Right cardiac atrium (tissue), 5 donors: Measurements from ENCODE around the gene SULT2B1. TPM values are rescaled to one million over a fixed set of nuclear protein-coding genes. Genes with fewer than 3 reads are reported as not detected.
"Not testable (repeated sequence)": the region's sequence is repeated elsewhere in the genome, so short reads cannot be mapped to it uniquely, and the experiment has no call there.

Experiments
- ATAC-seq, 2 donors: fragments of 200-7000 bp; cut with Tn5 transposase; one replicate each; pipeline versions ENCODE4 v1.8.0 to v1.9.1; 2020; ENCODE audit warnings: moderate library complexity in 2 of 2, mild to moderate bottlenecking in 1 of 2
- DNase-seq, 3 donors: peaks; one replicate each; pipeline ENCODE4 v3.0.0-alpha.2; 2020
- H3K27ac ChIP-seq: one replicate; pipeline ENCODE4 v1.5.1; 2013; ENCODE audit warnings: mild to moderate bottlenecking, low read length, control low read depth, moderate library complexity
- H3K27me3 ChIP-seq: one replicate; pipeline ENCODE4 v1.6.1; 2013; ENCODE audit not compliant: control insufficient read depth, insufficient read depth
- H3K4me1 ChIP-seq: one replicate; pipeline ENCODE4 v1.6.1; 2013; ENCODE audit warnings: low read length; ENCODE audit not compliant: control insufficient read depth, insufficient read depth
- H3K4me3 ChIP-seq: one replicate; pipeline ENCODE4 v1.5.1; 2013; ENCODE audit warnings: low read length, control low read depth
- H3K9me3 ChIP-seq: one replicate; pipeline ENCODE4 v1.6.1; 2013; ENCODE audit warnings: low read length; ENCODE audit not compliant: control insufficient read depth
- WGBS: extraction: QIAGEN DNeasy Blood & Tissue Kit; methylation state at CpG from one replicate; pipeline ENCODE4 v1.1.7; 2013; 5-methylcytosine and 5-hydroxymethylcytosine counted together
- intact Hi-C, 4 donors: fragments of 100-400 bp; cut with DNase I; formaldehyde crosslinking; loops; one replicate each; pipeline versions ENCODE4 v1.11.0 to v1.14.0; 2022 to 2023
- polyA plus RNA-seq: library from polyadenylated mRNA; stranded (reverse); fragments of 200-250 nt; gene quantifications from one replicate; pipeline ENCODE4 v1.2.3, GENCODE V29; 2013
- total RNA-seq, 4 donors: library from RNA; stranded (reverse); fragmentation: NEBNext Ultra II Directional; extraction: Animal tissue kit (Norgen Biotek cat#: 25700); gene quantifications; one replicate each; pipeline ENCODE4 v1.2.1, GENCODE V29; 2021
- donor health status: healthy with polysubstance abuse.
- donor health status: DM: no; HTN: yes; CAD: no.
- donor health status: DM: no; HTN: no; CAD: no.
- donor health status: DM: no; HTN: yes; CAD: no; lungs with severe emphysema.
- donor health status: DM: yes; HTN: yes; CAD: no.

The SULT2B1 gene
- total and polyA plus RNA-seq, 5 donors, result 0.14 to 0.76 (median 0.25) TPM; not detected in 2

DNA sequence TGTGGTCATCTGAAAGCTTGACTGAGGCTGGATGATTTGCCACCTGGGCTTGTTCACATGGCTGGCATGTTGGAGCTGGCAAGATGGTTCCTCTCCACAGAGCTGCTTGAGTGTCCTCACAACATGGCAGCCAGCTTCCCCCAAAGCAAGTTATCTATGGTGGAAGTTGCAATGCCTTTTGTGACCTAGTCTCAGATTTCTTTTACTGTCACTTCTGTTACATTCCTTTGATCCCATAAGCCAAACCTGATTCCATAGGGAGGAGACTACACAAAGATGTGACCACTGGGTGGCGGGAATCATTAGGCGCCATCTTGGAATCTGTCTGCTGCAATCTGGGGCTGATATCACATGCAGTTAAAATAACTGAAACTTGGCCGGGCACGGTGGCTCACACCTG is 22.8 kb upstream of the SULT2B1 start:
- H3K9me3 ChIP-seq, result peaks cover 4% of the 10 kb centered on the region
- no peak for ATAC-seq
- H3K27ac ChIP-seq, result no peak overlapping the region
- H3K4me1 ChIP-seq, result no peaks in the 10 kb centered on the region
- WGBS, result 92% methylated on average over 4 of the region's 4 CpGs
- H3K27me3 ChIP-seq, result no peaks in the 10 kb centered on the region
- DNase-seq, result no peak
- H3K4me3 ChIP-seq, result no peak overlapping the region
- intact Hi-C loops, result no loop called here

GRCh38 chr19:48530066-48530720 is 21.8 kb upstream of the SULT2B1 start:
- ATAC-seq (no peak), DNase-seq (no peak)
- Histone ChIP-seq H3K4me3 (no peak overlapping the region), H3K27me3 (no peaks in the 10 kb centered on the region), H3K9me3 (peaks cover 2% of the 10 kb centered on the region), H3K27ac (no peak overlapping the region), H3K4me1 (no peaks in the 10 kb centered on the region)
- intact Hi-C loops, result no loop called here
- 64% methylated on average over 20 of the region's 20 CpGs for WGBS

- H3K4me1 ChIP-seq, result no peaks in the 10 kb centered on the region
- DNase-seq, result no peak
- ATAC-seq, result no peak
- 71% methylated on average over 6 of the region's 6 CpGs for WGBS
- intact Hi-C loops, result no loop called here
- peaks cover 2% of the 10 kb centered on the region for H3K9me3 ChIP-seq
- H3K27ac ChIP-seq, result no peak overlapping the region
- H3K4me3 ChIP-seq, result no peak overlapping the region
- no peaks in the 10 kb centered on the region for H3K27me3 ChIP-seq
Observed at GRCh38 chr19:48530770-48531169, 21.2 kb upstream of the SULT2B1 start.

GRCh38 chr19:48533770-48534169 is 18.2 kb upstream of the SULT2B1 start:
- Histone ChIP-seq H3K9me3 (peaks cover 2% of the 10 kb centered on the region), H3K4me1 (no peaks in the 10 kb centered on the region), H3K27ac (no peak overlapping the region), H3K4me3 (no peak overlapping the region), H3K27me3 (no peaks in the 10 kb centered on the region)
- no peak for DNase-seq
- intact Hi-C loops, result no loop called here
- WGBS, result 82% methylated on average over 10 of the region's 10 CpGs
- ATAC-seq, result no peak

- Histone ChIP-seq H3K4me3 (no peak overlapping the region), H3K4me1 (no peaks in the 10 kb centered on the region), H3K9me3 (no peaks in the 10 kb centered on the region), H3K27me3 (no peaks in the 10 kb centered on the region), H3K27ac (no peak overlapping the region)
- no peak for DNase-seq
- no peak for ATAC-seq
- WGBS, result 74% methylated on average over 7 of the region's 7 CpGs
- intact Hi-C loops, result no loop called here
Observed at GRCh38 chr19:48537541-48537940, 14.4 kb upstream of the SULT2B1 start.

GRCh38 chr19:48538057-48538456 is 13.9 kb upstream of the SULT2B1 start:
- H3K27me3 ChIP-seq, H3K4me3 ChIP-seq, ATAC-seq, intact Hi-C loops, DNase-seq, H3K4me1 ChIP-seq, H3K27ac ChIP-seq, H3K9me3 ChIP-seq: not testable (repeated sequence)
- WGBS, result 93% methylated on average over 8 of the region's 8 CpGs

GRCh38 chr19:48539503-48540096 is 12.4 kb upstream of the SULT2B1 start:
- Histone ChIP-seq H3K9me3 (no peaks in the 10 kb centered on the region), H3K27me3 (no peaks in the 10 kb centered on the region), H3K4me1 (no peaks in the 10 kb centered on the region), H3K4me3 (no peak overlapping the region), H3K27ac (no peak overlapping the region)
- 65% methylated on average over 17 of the region's 17 CpGs for WGBS
- DNase-seq (peak in 1 of 3 donors; percentile 36), ATAC-seq (peak in 1 of 2 donors; percentile 29)
- intact Hi-C loops, result no loop called here

GRCh38 chr19:48540110-48540509 is 11.9 kb upstream of the SULT2B1 start:
- DNase-seq (no peak), ATAC-seq (no peak)
- H3K27ac ChIP-seq, result no peak overlapping the region
- H3K9me3 ChIP-seq, result no peaks in the 10 kb centered on the region
- no peak overlapping the region for H3K4me3 ChIP-seq
- no peaks in the 10 kb centered on the region for H3K27me3 ChIP-seq
- intact Hi-C loops, result no loop called here
- WGBS, result 30% methylated on average over 7 of the region's 7 CpGs
- no peaks in the 10 kb centered on the region for H3K4me1 ChIP-seq

- intact Hi-C loops, result no loop called here
- 90% methylated on average over 6 of the region's 6 CpGs for WGBS
- DNase-seq, result no peak
- Histone ChIP-seq H3K4me1 (no peaks in the 10 kb centered on the region), H3K27me3 (no peaks in the 10 kb centered on the region), H3K9me3 (no peaks in the 10 kb centered on the region), H3K4me3 (no peak overlapping the region), H3K27ac (no peak overlapping the region)
- ATAC-seq, result no peak
Observed at GRCh38 chr19:48541813-48542212, 10.2 kb upstream of the SULT2B1 start.

GRCh38 chr19:48543121-48543710 is 8.8 kb upstream of the SULT2B1 start:
- 32% methylated on average over 19 of the region's 19 CpGs for WGBS
- intact Hi-C loops, result no loop called here
- ATAC-seq (peak in 1 of 2 donors; percentile 75), DNase-seq (peak in 1 of 3 donors; percentile 24)
- Histone ChIP-seq H3K4me1 (no peaks in the 10 kb centered on the region), H3K4me3 (no peak overlapping the region), H3K27me3 (no peaks in the 10 kb centered on the region), H3K27ac (no peak overlapping the region), H3K9me3 (no peaks in the 10 kb centered on the region)

DNA sequence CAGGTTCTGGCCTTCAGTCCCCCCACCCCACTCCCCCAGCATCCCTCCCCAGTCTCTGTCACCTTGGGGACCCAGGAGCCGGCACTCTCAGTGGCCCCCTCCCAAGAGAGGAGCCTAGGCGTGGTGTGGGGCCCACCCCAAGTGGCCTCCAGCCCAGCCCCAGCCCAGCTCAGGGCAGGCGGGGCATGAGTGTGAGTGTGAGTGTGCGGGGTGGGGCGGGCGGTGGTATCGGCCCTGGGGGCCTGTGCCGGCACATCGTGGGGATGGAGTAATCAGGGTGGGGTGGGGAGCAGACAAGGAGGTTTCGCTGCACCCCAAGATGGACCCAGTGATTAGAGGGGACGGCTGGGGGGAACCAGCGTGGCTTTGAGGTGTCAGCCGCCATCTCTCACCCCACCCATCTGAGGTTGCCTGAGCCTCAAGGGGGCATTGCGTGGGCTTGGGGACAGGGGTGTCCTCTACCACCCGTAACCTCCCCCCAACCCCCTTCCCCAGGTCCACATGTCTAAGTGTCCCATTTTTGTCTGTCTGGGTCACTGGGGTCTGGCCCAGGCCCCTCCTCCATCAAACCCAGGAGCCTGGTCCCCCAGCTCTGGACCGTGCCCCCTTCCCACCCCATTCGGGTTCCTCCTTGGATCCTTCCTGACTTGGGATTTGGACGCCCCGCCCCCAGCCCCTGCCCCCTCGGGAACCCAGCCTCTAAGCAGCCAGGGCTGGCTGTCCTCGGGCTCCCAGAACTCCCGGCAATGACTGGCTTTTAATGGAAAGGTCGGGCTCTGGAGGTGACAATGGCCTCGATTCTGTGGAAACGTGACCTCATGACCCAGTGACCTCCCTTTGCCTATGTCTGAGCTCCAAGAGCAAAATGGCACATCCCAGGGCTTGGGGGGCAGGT is 6.9 kb upstream of the SULT2B1 start:
- WGBS, result 51% methylated on average over 25 of the region's 25 CpGs
- Histone ChIP-seq H3K4me3 (no peak overlapping the region), H3K27ac (no peak overlapping the region), H3K27me3 (no peaks in the 10 kb centered on the region), H3K9me3 (no peaks in the 10 kb centered on the region), H3K4me1 (no peaks in the 10 kb centered on the region)
- intact Hi-C loops, result no loop called here
- no peak for DNase-seq
- ATAC-seq, result peak; percentile 35 to 41
